Peyer's patch (tissue), 4 donors: ENCODE measurements around the gene SETMAR.

Experiments used
- CTCF ChIP-seq, 6 experiments: fragments of 450-650 bp in 4 of 6; fragments of 200-600 bp in 2 of 6; sonication (generic) in 1 of 6; IDR thresholded peaks; one replicate each; pipeline ENCODE4 v1.5.1; 2017 to 2019; ENCODE audit warnings: antibody characterized with exemption in 6 of 6, mild to moderate bottlenecking in 3 of 6, moderate library complexity in 1 of 6
- POLR2A ChIP-seq, 2 donors: fragments of 450-650 bp; IDR thresholded peaks; one replicate each; pipeline ENCODE4 v1.5.1; 2017; ENCODE audit warnings: antibody characterized with exemption in 2 of 2, mild to moderate bottlenecking in 2 of 2, moderate library complexity in 2 of 2

DNA sequence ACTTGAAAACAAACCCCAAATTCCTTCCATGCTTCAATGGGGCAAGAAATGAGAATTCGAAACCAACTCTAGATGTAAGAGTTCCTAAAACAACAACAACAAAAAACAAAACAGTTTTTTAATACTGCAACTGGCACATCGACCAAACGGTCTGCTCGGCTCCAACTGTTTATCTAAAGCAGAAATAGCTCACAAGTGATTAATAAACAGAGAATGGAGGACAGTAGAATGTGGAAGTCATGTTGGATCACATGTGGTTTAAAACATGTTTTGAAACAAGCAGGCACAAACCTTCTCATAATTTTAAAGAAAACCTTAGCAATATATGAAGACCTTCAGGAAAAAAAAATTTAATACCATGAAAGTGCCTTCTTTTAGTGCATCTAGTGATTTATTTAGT is 55.1 kb downstream of the SETMAR start:
- no peak for TF ChIP-seq CTCF (IDR thresholded peaks at IDR 0.05)
- TF ChIP-seq POLR2A (IDR thresholded peaks at IDR 0.05), result no peak
